B cell (primary cell): ENCODE results near the gene SMURF2.

Source experiments
- CTCF ChIP-seq: fragments of 200-600 bp; IDR thresholded peaks from one replicate; pipeline ENCODE4 v1.8.0; 2022; ENCODE audit warnings: antibody characterized with exemption, mild to moderate bottlenecking
- EZH2 ChIP-seq: IDR thresholded peaks from 2 replicates; pipeline ENCODE4 v1.6.1; 2012; ENCODE audit warnings: borderline replicate concordance, low read depth, mild to moderate bottlenecking, moderate library complexity, low read length; ENCODE audit not compliant: insufficient read depth, poor library complexity, severe bottlenecking

- TF ChIP-seq EZH2 = no peak
- no peak for TF ChIP-seq CTCF
Measured at GRCh38 chr17:64572682-64573154, 89.4 kb downstream of the SMURF2 start.
